ENCODE data around the gene AKR1C2.
"Not testable (repeated sequence)": the region's sequence is repeated elsewhere in the genome, so short reads cannot be mapped to it uniquely, and the experiment has no call there.

Gene AKR1C2

GRCh38 chr10:5003127-5004029 lies at the start of gene AKR1C2:
Gene AKR1C2 (minus strand): TSS chr10:5003857. CDS start chr10:5003835, 22 bp downstream.
- in situ Hi-C loops (cut with HindIII; ENCODE audit: low pct_ligation_motif_present, low pct_unique_long_range_greater_than_20kb, low sequenced_read_pairs): not testable (repeated sequence)

GRCh38 chr10:5052951-5053500 lies 49.4 kb upstream of the AKR1C2 start:
- DNase-seq; in situ Hi-C loops (cut with HindIII; ENCODE audit: low pct_ligation_motif_present, low pct_unique_long_range_greater_than_20kb, low sequenced_read_pairs): not testable (repeated sequence)

More at GRCh38 chr10:5003127-5004029, at the start of gene AKR1C2:
- not testable (repeated sequence) for DNase-seq

GRCh38 chr10:5047912-5048628 lies 44.4 kb upstream of the AKR1C2 start:
- in situ Hi-C loops (cut with HindIII; ENCODE audit: low pct_ligation_motif_present, low pct_unique_long_range_greater_than_20kb, low sequenced_read_pairs): no loop called here
- DNase-seq: no peak

GRCh38 chr10:5047055-5047454 lies 43.4 kb upstream of the AKR1C2 start:
- in situ Hi-C loops (cut with HindIII; ENCODE audit: low pct_ligation_motif_present, low pct_unique_long_range_greater_than_20kb, low sequenced_read_pairs); DNase-seq: not testable (repeated sequence)

GRCh38 chr10:5046410-5046809 lies 42.8 kb upstream of the AKR1C2 start:
- in situ Hi-C loops (cut with HindIII; ENCODE audit: low pct_ligation_motif_present, low pct_unique_long_range_greater_than_20kb, low sequenced_read_pairs): no loop called here
- no peak for DNase-seq

- no peak for DNase-seq
- in situ Hi-C loops (cut with HindIII; ENCODE audit: low pct_ligation_motif_present, low pct_unique_long_range_greater_than_20kb, low sequenced_read_pairs): no loop called here
Observed at GRCh38 chr10:5045095-5045494, 41.4 kb upstream of the AKR1C2 start.

- no peak for DNase-seq
Observed at GRCh38 chr10:5043716-5044115, 40.1 kb upstream of the AKR1C2 start.

GRCh38 chr10:5042922-5043321 lies 39.3 kb upstream of the AKR1C2 start:
- in situ Hi-C loops (cut with HindIII; ENCODE audit: low pct_ligation_motif_present, low pct_unique_long_range_greater_than_20kb, low sequenced_read_pairs): no loop called here
- DNase-seq: no peak

More at GRCh38 chr10:5043716-5044115, 40.1 kb upstream of the AKR1C2 start:
- in situ Hi-C loops (cut with HindIII; ENCODE audit: low pct_ligation_motif_present, low pct_unique_long_range_greater_than_20kb, low sequenced_read_pairs): no loop called here

- in situ Hi-C loops (cut with HindIII; ENCODE audit: low pct_ligation_motif_present, low pct_unique_long_range_greater_than_20kb, low sequenced_read_pairs): no loop called here
- no peak for DNase-seq
Observed at GRCh38 chr10:5041471-5042023, 37.9 kb upstream of the AKR1C2 start.

- in situ Hi-C loops (cut with HindIII; ENCODE audit: low pct_ligation_motif_present, low pct_unique_long_range_greater_than_20kb, low sequenced_read_pairs): no loop called here
- peak; percentile 58 for DNase-seq
Observed at GRCh38 chr10:5040781-5041470, 37.3 kb upstream of the AKR1C2 start.

GRCh38 chr10:5040010-5040673 lies 36.5 kb upstream of the AKR1C2 start:
- in situ Hi-C loops (cut with HindIII; ENCODE audit: low pct_ligation_motif_present, low pct_unique_long_range_greater_than_20kb, low sequenced_read_pairs): no loop called here
- DNase-seq: no peak

GRCh38 chr10:5038733-5039132 lies 35.1 kb upstream of the AKR1C2 start:
- in situ Hi-C loops (cut with HindIII; ENCODE audit: low pct_ligation_motif_present, low pct_unique_long_range_greater_than_20kb, low sequenced_read_pairs): no loop called here
- DNase-seq: no peak

- in situ Hi-C loops (cut with HindIII; ENCODE audit: low pct_ligation_motif_present, low pct_unique_long_range_greater_than_20kb, low sequenced_read_pairs): no loop called here
- no peak for DNase-seq
Observed at GRCh38 chr10:5038101-5038500, 34.4 kb upstream of the AKR1C2 start.

- in situ Hi-C loops (cut with HindIII; ENCODE audit: low pct_ligation_motif_present, low pct_unique_long_range_greater_than_20kb, low sequenced_read_pairs): no loop called here
Observed at GRCh38 chr10:5036511-5036910, 32.9 kb upstream of the AKR1C2 start.

GRCh38 chr10:5035356-5035755 lies 31.7 kb upstream of the AKR1C2 start:
- no peak for DNase-seq
- in situ Hi-C loops (cut with HindIII; ENCODE audit: low pct_ligation_motif_present, low pct_unique_long_range_greater_than_20kb, low sequenced_read_pairs): no loop called here

More at GRCh38 chr10:5036511-5036910, 32.9 kb upstream of the AKR1C2 start:
- no peak for DNase-seq

- in situ Hi-C loops (cut with HindIII; ENCODE audit: low pct_ligation_motif_present, low pct_unique_long_range_greater_than_20kb, low sequenced_read_pairs): no loop called here
- DNase-seq: no peak
Observed at GRCh38 chr10:5034588-5034987, 30.9 kb upstream of the AKR1C2 start.

GRCh38 chr10:5033061-5033778 lies 29.6 kb upstream of the AKR1C2 start:
- in situ Hi-C loops (cut with HindIII; ENCODE audit: low pct_ligation_motif_present, low pct_unique_long_range_greater_than_20kb, low sequenced_read_pairs): no loop called here

More at GRCh38 chr10:5033061-5033778, 29.6 kb upstream of the AKR1C2 start:
- DNase-seq: peak; percentile 49

All from ACHN (cell line).